Naive thymus-derived CD4-positive, alpha-beta T cell (primary cell): ENCODE data around the gene WBP1L. TPM values are rescaled to one million over a fixed set of nuclear protein-coding genes. Genes with fewer than 3 reads are reported as not detected.
"Not testable (repeated sequence)": the region's sequence is repeated elsewhere in the genome, so short reads cannot be mapped to it uniquely, and the experiment has no call there.

Source experiments
- ATAC-seq: fragments of 150-1000 bp; cut with Tn5 transposase; 2 replicates; pipeline ENCODE4 v1.10.0; 2021; ENCODE audit warnings: mild to moderate bottlenecking, moderate library complexity
- CTCF ChIA-PET: fragments of 350-600 bp; sonication (Branson Sonifier 250); formaldehyde crosslinking; loops from one replicate; lab custom pipeline; 2021; ENCODE audit warnings: antibody characterized with exemption; lab: Charles Lee
- POLR2A ChIA-PET: fragments of 350-600 bp; sonication (Branson Sonifier 250); formaldehyde crosslinking; loops from one replicate; lab custom pipeline; 2021; ENCODE audit warnings: antibody characterized with exemption, inconsistent platforms; lab: Charles Lee
- DNase-seq, 9 donors: peaks; one replicate each; pipeline versions ENCODE4 v3.0.0 to v3.0.0-alpha.2; 2020 to 2022; ENCODE audit warnings: mixed read lengths in 1 of 9
- H3K27ac ChIP-seq: one replicate; pipeline ENCODE4 v1.7.0; 2013; ENCODE audit warnings: mild to moderate bottlenecking, low read depth, low read length, moderate library complexity
- H3K27me3 ChIP-seq, 2 donors: one replicate each; pipeline ENCODE4 v1.7.0; 2013; ENCODE audit warnings: low read length in 2 of 2, mild to moderate bottlenecking in 2 of 2, moderate library complexity in 2 of 2; ENCODE audit not compliant: control insufficient read depth in 2 of 2, insufficient read depth in 2 of 2
- H3K36me3 ChIP-seq, 3 experiments: 1 replicate in 2 of 3; 2 replicates in 1 of 3; pipeline ENCODE4 v1.7.0; 2013; ENCODE audit warnings: low read length in 3 of 3, mild to moderate bottlenecking in 3 of 3, moderate library complexity in 1 of 3; ENCODE audit not compliant: insufficient read depth in 3 of 3, control insufficient read depth in 2 of 3
- H3K4me1 ChIP-seq, 2 donors: one replicate each; pipeline ENCODE4 v1.7.0; 2013; ENCODE audit warnings: low read length in 2 of 2, mild to moderate bottlenecking in 2 of 2, moderate library complexity in 1 of 2; ENCODE audit not compliant: control insufficient read depth in 2 of 2, insufficient read depth in 2 of 2
- H3K4me3 ChIP-seq: 2 replicates; pipeline ENCODE4 v1.7.0; 2013; ENCODE audit warnings: mild to moderate bottlenecking, low read length
- H3K9me3 ChIP-seq, 3 experiments: 1 replicate in 2 of 3; 2 replicates in 1 of 3; pipeline ENCODE4 v1.7.0; 2013; ENCODE audit warnings: low read length in 3 of 3; ENCODE audit not compliant: control insufficient read depth in 2 of 3
- H3K27ac Mint-ChIP-seq, 9 donors: one replicate each; pipeline ENCODE4 v1.8.0; 2020 to 2022; ENCODE audit warnings: mixed read lengths in 9 of 9, mild to moderate bottlenecking in 8 of 9, moderate library complexity in 5 of 9, inconsistent platforms in 2 of 9
- H3K27me3 Mint-ChIP-seq, 5 donors: one replicate each; pipeline ENCODE4 v1.8.0; 2021 to 2022; ENCODE audit warnings: mixed read lengths in 5 of 5, mild to moderate bottlenecking in 1 of 5
- H3K36me3 Mint-ChIP-seq, 5 donors: one replicate each; pipeline ENCODE4 v1.8.0; 2020 to 2022; ENCODE audit warnings: mixed read lengths in 5 of 5, mild to moderate bottlenecking in 3 of 5, inconsistent platforms in 1 of 5
- H3K4me1 Mint-ChIP-seq, 7 donors: one replicate each; pipeline ENCODE4 v1.8.0; 2020 to 2022; ENCODE audit warnings: mixed read lengths in 7 of 7, mild to moderate bottlenecking in 3 of 7, inconsistent platforms in 1 of 7
- H3K4me3 Mint-ChIP-seq, 10 donors: one replicate each; pipeline ENCODE4 v1.8.0; 2020 to 2022; ENCODE audit warnings: mild to moderate bottlenecking in 10 of 10, mixed read lengths in 10 of 10, moderate library complexity in 6 of 10, inconsistent platforms in 2 of 10
- H3K9me3 Mint-ChIP-seq, 11 donors: one replicate each; pipeline ENCODE4 v1.8.0; 2020 to 2022; ENCODE audit warnings: mixed read lengths in 11 of 11, mild to moderate bottlenecking in 4 of 11, inconsistent platforms in 1 of 11, moderate library complexity in 1 of 11
- intact Hi-C, 2 donors: fragments of 100-400 bp; cut with micrococcal nuclease; formaldehyde crosslinking; loops; one replicate each; pipeline ENCODE4 v1.15.1; 2023
- polyA plus RNA-seq, 2 donors: library from polyadenylated mRNA; unstranded; fragments of 300-500 nt; fragmentation: Illumina TruSeq; gene quantifications; one replicate each; pipeline ENCODE4 v1.2.3, GENCODE V29; 2021
- total RNA-seq, 6 experiments: library from RNA in 5 of 6; stranded (reverse) in 5 of 6; gene quantifications; 1 replicate in 5 of 6; 2 replicates in 1 of 6; pipeline ENCODE4 v1.2.3 and lab custom pipeline; 2021 to 2026

Gene WBP1L
- total and polyA plus RNA-seq, 7 experiments from 2014 or later, result 19.4 to 37.9 (median 30.3) TPM

DNA sequence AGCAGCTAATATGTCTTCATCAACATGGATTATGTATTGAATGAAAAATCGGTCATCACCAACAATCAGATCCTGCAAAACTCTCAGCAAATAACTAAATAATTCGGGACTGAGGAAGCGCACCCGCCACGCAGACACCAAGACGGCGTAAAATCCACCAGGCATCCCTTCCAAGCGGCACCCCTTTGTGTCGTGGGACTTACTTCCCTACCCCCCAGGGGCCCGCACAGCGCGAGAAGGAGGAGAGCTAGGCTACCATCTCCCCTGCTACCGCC is 30.3 kb upstream of the WBP1L start:
- Histone ChIP-seq H3K4me1 (peaks cover 4 to 18% of the 10 kb centered on the region in 2 donors), H3K27me3 (no peaks in the 10 kb centered on the region), H3K36me3 (peaks cover 0 to 5% (median 0%) of the 10 kb centered on the region in 3 experiments), H3K4me3 (peak overlapping the region; percentile 98), H3K27ac (peak overlapping the region; percentile 92), H3K9me3 (no peaks in the 10 kb centered on the region)
- Mint-ChIP-seq H3K9me3 (no peaks in the 10 kb centered on the region), H3K27ac (peak overlapping the region; percentile 66 to 94 (median 88)), H3K4me3 (peak overlapping the region; percentile 86 to 98 (median 94)), H3K36me3 (peaks cover 0 to 6% (median 2%) of the 10 kb centered on the region in 5 donors), H3K4me1 (peaks cover 26 to 50% (median 43%) of the 10 kb centered on the region in 7 donors), H3K27me3 (no peaks in the 10 kb centered on the region)
- intact Hi-C loops, result loop anchor here (1.0 to 10.0 kb wide), 9 partner anchors 39 to 649 kb away; partner anchors contain the start of genes CNNM2 (in 1 of the 2), HPS6 (in 1 of the 2), NFKB2 (in 1 of the 2) and NOLC1 (in 1 of the 2)
- peak in 3 of 9 donors; percentile 1 to 58 (median 48) for DNase-seq
- CTCF ChIA-PET, result interaction anchor here (0.7 to 2.7 kb wide), 6 partner anchors 38 to 71 kb away, joined by 3 to 16 read pairs (median 4); partner anchors contain the start of gene TRIM8
- ATAC-seq, result peak; percentile 68
- POLR2A ChIA-PET, result interaction anchor here (0.6 to 5.8 kb wide), 17 partner anchors 14 to 1224 kb away, joined by 3 to 83 read pairs (median 4); partner anchors contain the start of genes CNNM2, TRIM8 and WBP1L

DNA sequence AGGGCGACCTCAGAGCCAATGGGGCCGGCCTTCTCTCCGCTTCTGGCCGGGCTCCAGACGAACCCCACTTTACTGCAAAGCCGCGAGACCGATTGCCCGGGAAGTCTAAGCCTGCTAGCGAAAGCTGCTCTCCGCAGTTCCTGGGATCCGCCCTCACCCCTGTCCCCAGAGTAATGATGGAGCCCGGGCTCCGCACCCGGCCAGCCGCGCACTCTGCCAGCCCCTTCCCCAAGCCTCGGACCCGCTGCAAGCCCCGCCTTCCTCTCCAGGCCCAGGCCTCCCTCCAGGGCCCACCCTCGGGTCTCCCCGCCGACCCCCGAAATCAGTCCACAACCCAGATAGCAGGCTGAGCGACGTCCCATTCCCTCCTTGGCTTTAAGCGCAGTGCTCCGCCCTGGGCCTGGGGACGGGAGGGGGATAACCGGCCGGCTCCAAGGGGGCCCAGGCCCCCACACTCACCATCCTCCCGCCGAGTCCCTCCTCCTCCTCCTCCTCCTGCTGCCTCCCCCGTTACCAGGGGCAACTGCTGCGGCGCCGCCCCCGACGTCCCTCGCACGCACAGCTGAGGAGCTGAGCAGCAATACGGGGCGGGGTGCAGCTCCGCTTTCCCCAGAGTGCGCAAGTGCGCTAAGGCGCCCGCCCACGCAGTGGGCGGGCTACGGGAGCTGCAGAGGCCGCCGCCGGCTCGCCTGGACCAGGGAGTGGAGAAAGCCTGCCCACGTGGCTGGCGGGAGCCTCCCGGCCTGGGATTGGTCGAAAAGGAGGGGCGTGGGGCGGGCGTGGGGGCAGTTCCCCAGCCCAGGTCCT is 29.7 kb upstream of the WBP1L start, which contains the start of gene ARL3:
Gene ARL3 (minus strand): TSS at position 584 of the 807 bp plus-strand sequence. CDS start 122 bp downstream, at position 462.
- Mint-ChIP-seq H3K27me3 (no peaks in the 10 kb centered on the region), H3K27ac (peak within 1 kb of the TSS; percentile 66 to 95 (median 90)), H3K9me3 (no peaks in the 10 kb centered on the region), H3K4me3 (peak within 1 kb of the TSS; percentile 86 to 98 (median 94)), H3K4me1 (peaks cover 26 to 52% (median 43%) of the 10 kb centered on the region in 7 donors), H3K36me3 (peaks cover 0 to 6% (median 4%) of the 10 kb centered on the region in 5 donors)
- H3K4me1 ChIP-seq, result peaks cover 4 to 18% of the 10 kb centered on the region in 2 donors
- peak within 1 kb of the TSS; percentile 92 for H3K27ac ChIP-seq
- CTCF ChIA-PET, result interaction anchor here (1.0 to 2.7 kb wide), 7 partner anchors 29 to 227 kb away, joined by 3 to 16 read pairs (median 3); partner anchors contain the start of gene TRIM8
- no peaks in the 10 kb centered on the region for H3K9me3 ChIP-seq
- DNase-seq (peak; percentile 75 to 95 (median 89)), ATAC-seq (peak; percentile 96)
- peak within 1 kb of the TSS; percentile 98 for H3K4me3 ChIP-seq
- peaks cover 0 to 5% (median 0%) of the 10 kb centered on the region in 3 experiments for H3K36me3 ChIP-seq
- intact Hi-C loops, result loop anchor here (1.0 to 10.0 kb wide), 16 partner anchors 29 to 653 kb away; partner anchors contain the start of genes ACTR1A (in 2 of the 2), BORCS7 (in 2 of the 2), CNNM2 (in 2 of the 2) and WBP1L (in 2 of the 2)
- H3K27me3 ChIP-seq, result no peaks in the 10 kb centered on the region
- POLR2A ChIA-PET, result interaction anchor here (0.7 to 5.8 kb wide), 17 partner anchors 12 to 204 kb away, joined by 3 to 83 read pairs (median 4); partner anchors contain the start of genes CNNM2, TRIM8 and WBP1L

DNA sequence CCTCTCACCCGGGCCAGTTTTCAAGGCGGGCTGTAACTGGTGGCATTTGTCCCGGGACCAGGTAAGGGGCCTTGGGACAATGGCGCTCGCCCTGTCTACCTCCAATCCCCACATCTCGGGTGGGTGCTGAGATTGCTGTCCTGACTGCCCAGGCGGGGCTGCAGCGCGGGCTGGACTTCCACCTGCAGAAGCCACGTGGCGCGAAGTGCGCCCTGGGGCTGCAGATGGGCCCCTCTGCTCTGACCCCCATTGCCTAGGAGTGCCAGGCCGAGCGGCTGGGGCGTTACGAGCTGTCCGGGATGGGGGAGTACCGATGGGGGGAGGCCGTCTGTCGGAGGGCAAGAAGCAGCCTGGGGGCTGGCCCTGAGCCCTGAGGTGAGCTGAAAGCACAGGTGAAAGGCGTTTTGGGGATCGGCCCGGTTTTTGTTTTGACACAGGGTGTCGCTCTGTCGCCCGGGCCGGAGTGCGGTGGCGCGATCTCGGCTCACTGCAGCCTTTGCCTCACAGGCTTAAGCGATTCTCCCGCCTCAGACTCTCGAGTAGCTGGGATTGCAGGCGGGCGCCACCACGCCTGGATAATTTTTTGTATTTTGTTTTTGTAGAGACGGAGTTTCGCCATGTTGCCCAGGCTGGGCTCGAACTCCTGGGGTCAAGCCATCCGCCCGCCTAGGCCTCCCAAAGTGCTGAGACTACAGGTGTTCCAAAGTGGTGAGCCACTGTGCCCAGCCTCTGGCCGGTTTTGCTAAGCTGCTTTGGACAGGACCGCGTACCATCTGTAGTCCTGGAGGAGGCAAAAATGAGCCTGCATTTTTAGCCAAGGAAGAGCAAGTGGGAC is 28.9 kb upstream of the WBP1L start, which contains the start of gene SFXN2:
Gene SFXN2 (plus strand): TSS at position 16 of the 835 bp plus-strand sequence. CDS start 12,001 bp downstream, outside the sequence.
- Mint-ChIP-seq H3K9me3 (no peaks in the 10 kb centered on the region), H3K4me1 (peaks cover 31 to 55% (median 48%) of the 10 kb centered on the region in 7 donors), H3K4me3 (peak within 1 kb of the TSS; percentile 86 to 98 (median 94)), H3K27me3 (no peaks in the 10 kb centered on the region), H3K36me3 (peaks cover 0 to 12% (median 6%) of the 10 kb centered on the region in 5 donors), H3K27ac (peak within 1 kb of the TSS; percentile 66 to 95 (median 90))
- H3K4me3 ChIP-seq, result peak within 1 kb of the TSS; percentile 98
- ATAC-seq (peak; percentile 13), DNase-seq (peak in 6 of 9 donors; percentile 40 to 57 (median 48))
- no peaks in the 10 kb centered on the region for H3K9me3 ChIP-seq
- intact Hi-C loops, result loop anchor here (1.0 to 10.0 kb wide), 15 partner anchors 28 to 652 kb away; partner anchors contain the start of genes ACTR1A (in 2 of the 2), BORCS7 (in 2 of the 2), WBP1L (in 2 of the 2) and CNNM2 (in 1 of the 2)
- H3K27ac ChIP-seq, result peak within 1 kb of the TSS; percentile 92
- H3K4me1 ChIP-seq, result peaks cover 4 to 18% of the 10 kb centered on the region in 2 donors
- ChIA-PET CTCF (interaction anchor here (1.0 to 2.7 kb wide), 6 partner anchors 28 to 228 kb away, joined by 3 to 16 read pairs (median 3); partner anchors contain the start of gene TRIM8), POLR2A (interaction anchor here (1.0 to 5.8 kb wide), 11 partner anchors 11 to 73 kb away, joined by 3 to 83 read pairs (median 7); partner anchors contain the start of genes TRIM8 and WBP1L)
- H3K36me3 ChIP-seq, result peaks cover 0 to 5% (median 0%) of the 10 kb centered on the region in 3 experiments
- no peaks in the 10 kb centered on the region for H3K27me3 ChIP-seq

DNA sequence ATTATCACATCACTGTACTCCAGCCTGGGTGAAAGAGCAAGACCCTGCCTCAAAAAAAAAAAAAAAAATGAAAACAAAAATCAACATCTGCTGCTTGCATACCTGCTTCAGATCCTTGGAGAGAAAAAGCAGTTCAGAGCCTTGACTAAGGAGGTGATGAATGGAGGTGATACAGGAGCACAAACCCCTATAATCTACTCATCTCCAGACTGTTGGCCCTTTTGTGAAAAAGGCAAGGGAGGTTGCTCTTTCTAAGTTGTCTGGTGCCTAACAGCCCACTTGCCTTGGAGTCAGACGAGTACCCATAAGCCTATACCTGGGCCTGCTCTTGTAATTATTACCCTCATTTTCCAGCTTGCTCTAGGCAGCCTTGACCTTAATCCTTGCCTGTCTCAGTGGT is 27.9 kb upstream of the WBP1L start:
- Histone ChIP-seq H3K27me3 (no peaks in the 10 kb centered on the region), H3K4me3 (no peak overlapping the region), H3K4me1 (peaks cover 4 to 18% of the 10 kb centered on the region in 2 donors), H3K27ac (no peak overlapping the region), H3K9me3 (no peaks in the 10 kb centered on the region), H3K36me3 (peaks cover 0 to 5% (median 0%) of the 10 kb centered on the region in 3 experiments)
- peaks cover 27 to 61% (median 50%) of the 10 kb centered on the region in 7 donors for H3K4me1 Mint-ChIP-seq
- H3K9me3 Mint-ChIP-seq, result no peaks in the 10 kb centered on the region
- no peaks in the 10 kb centered on the region for H3K27me3 Mint-ChIP-seq
- DNase-seq, result no peak
- ChIA-PET CTCF (interaction anchor here (0.7 kb wide), 1 partner anchor 1174 kb away, joined by 4 read pairs; no protein-coding TSS in a partner anchor), POLR2A (no interaction called here)
- H3K4me3 Mint-ChIP-seq, result peak overlapping the region; percentile 4 to 98 (median 72)
- intact Hi-C loops, result loop anchor here (2.0 to 10.0 kb wide), 5 partner anchors 321 to 651 kb away; partner anchors contain the start of genes HPS6 (in 1 of the 2), NFKB2 (in 1 of the 2), NT5C2 (in 1 of the 2) and PPRC1 (in 1 of the 2)
- peak overlapping the region in 8 of 9 donors; percentile 6 to 87 (median 53) for H3K27ac Mint-ChIP-seq
- peaks cover 0 to 12% (median 6%) of the 10 kb centered on the region in 5 donors for H3K36me3 Mint-ChIP-seq
- ATAC-seq, result no peak

DNA sequence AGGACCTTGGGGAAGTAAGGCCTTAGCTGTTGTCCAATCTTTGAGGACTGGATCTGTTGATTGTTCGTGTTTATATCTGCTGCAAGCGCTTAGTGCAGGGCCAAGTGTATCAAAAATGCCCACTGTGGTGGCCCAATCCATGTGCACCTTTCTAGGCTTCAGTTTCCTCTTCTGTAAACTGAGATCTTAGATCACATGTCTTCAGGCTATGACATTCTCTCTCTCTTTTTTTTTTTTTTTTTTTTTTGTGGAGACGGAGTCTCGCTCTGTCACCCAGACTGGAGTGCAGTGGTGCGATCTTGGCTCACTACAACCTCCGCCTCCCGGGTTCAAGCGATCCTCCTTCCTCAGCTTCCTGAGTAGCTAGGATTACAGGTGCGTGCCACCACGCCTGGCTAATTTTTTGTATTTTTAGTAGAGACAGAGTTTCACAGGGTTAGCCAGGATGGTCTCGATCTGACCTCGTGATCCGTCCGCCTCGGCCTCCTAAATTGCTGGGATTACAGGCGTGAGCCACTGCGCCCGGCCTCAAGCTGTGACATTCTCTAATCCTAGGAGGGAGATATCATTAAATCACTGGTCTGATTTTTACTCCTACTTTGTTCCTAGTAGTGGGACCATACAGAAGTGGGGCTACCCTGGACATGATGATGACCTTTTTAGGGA is 26.7 kb upstream of the WBP1L start:
- H3K4me3 Mint-ChIP-seq, result peak overlapping the region in 2 of 10 donors; percentile 21 to 59
- H3K4me3 ChIP-seq, H3K9me3 Mint-ChIP-seq, ATAC-seq, H3K27me3 ChIP-seq, DNase-seq, H3K27me3 Mint-ChIP-seq, H3K27ac ChIP-seq, H3K9me3 ChIP-seq, H3K36me3 ChIP-seq: not testable (repeated sequence)
- POLR2A ChIA-PET, result interaction anchor here (0.6 kb wide), 1 partner anchor 121 kb away, joined by 3 read pairs; no protein-coding TSS in a partner anchor
- CTCF ChIA-PET, result interaction anchor here (0.6 kb wide), 1 partner anchor 121 kb away, joined by 5 read pairs; no protein-coding TSS in a partner anchor
- peaks cover 30 to 66% (median 54%) of the 10 kb centered on the region in 7 donors for H3K4me1 Mint-ChIP-seq
- H3K27ac Mint-ChIP-seq, result peak overlapping the region in 2 of 9 donors; percentile 22 to 64
- intact Hi-C loops, result loop anchor here (10.0 kb wide), 4 partner anchors 322 to 652 kb away; partner anchors contain the start of genes HPS6 (in 1 of the 2), NFKB2 (in 1 of the 2) and NT5C2 (in 1 of the 2)
- peaks cover 4 to 18% of the 10 kb centered on the region in 2 donors for H3K4me1 ChIP-seq
- H3K36me3 Mint-ChIP-seq, result peaks cover 0 to 15% (median 6%) of the 10 kb centered on the region in 5 donors
